Stimulated activated CD4-positive, alpha-beta T cell treated with anti-CD3 and anti-CD28 coated beads, Interleukin-12 subunit alpha, Interleukin-12 subunit beta, amount 100 ng/mL, for 48 hours (primary cell): ENCODE results near the gene ADAM17.

Experiments used
- DNase-seq, 3 donors: peaks; one replicate each; pipeline ENCODE4 v3.0.0-alpha.2; 2020; ENCODE audit warnings: low read depth in 2 of 3, low spot score in 1 of 3

ADAM17 gene

GRCh38 chr2:9473308-9473984, 82.2 kb downstream of the ADAM17 start:
- peak in 2 of 3 donors; percentile 8 for DNase-seq

DNA sequence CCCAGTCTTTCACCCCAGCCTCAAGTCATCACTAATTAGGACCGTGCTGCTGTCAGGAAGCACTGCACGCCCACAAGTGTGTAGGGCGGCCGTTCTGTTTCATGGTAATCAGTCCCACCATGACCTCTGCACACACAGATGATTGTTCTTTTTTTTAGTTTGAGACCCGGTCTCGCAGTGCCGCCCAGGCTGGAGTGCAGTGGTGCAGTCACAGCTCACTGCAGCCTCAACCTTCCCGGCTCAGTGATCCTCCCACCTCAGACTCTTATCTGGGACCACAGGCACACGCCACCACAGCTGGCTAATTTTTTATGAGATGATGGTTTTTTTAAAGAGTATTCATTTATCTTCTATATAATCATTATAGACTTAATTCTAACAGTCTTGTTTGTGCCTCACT, 83.1 kb downstream of the ADAM17 start:
- DNase-seq: no peak

GRCh38 chr2:9471206-9471605, 84.4 kb downstream of the ADAM17 start:
- DNase-seq: no peak

DNA sequence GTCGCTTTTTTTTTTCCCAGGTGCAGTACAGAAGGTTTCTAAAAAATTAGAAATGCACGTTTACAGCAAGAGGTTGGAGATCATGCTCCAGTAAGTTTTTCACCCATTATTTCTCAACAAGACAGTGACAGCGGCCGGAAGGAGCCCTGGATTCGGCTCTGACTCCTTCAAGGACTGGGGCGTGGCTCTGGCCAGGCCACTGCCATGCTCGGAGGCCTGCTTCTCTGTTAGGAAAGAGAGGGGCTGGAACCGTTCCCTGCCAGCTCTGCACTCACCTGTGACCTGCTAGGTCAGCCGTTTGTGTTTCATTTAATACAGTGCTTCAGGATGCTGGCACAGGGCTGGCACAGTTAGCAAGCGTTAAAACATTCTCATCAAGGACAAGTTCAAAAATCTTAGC, 87.9 kb downstream of the ADAM17 start:
- DNase-seq: no peak

- DNase-seq: no peak
Measured at GRCh38 chr2:9466147-9466683, 89.4 kb downstream of the ADAM17 start.

GRCh38 chr2:9465170-9465569, 90.5 kb downstream of the ADAM17 start:
- DNase-seq: no peak

DNA sequence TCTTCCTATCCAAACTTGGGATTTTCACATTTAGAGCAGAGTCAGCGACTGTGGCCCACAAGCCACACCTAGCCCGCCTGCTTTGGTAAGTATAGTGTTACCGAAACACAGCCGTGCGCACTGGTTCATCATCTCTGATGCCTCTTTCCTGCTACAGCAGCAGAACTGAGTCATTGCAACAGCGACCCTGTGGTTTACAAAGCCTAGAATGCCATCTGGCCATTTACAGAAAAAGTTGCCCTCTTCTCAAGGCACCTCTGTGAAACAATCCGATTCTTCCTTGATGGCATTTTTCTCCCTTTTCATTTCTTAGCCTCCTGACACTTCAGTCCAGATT, 92.0 kb downstream of the ADAM17 start:
- DNase-seq: no peak

DNA sequence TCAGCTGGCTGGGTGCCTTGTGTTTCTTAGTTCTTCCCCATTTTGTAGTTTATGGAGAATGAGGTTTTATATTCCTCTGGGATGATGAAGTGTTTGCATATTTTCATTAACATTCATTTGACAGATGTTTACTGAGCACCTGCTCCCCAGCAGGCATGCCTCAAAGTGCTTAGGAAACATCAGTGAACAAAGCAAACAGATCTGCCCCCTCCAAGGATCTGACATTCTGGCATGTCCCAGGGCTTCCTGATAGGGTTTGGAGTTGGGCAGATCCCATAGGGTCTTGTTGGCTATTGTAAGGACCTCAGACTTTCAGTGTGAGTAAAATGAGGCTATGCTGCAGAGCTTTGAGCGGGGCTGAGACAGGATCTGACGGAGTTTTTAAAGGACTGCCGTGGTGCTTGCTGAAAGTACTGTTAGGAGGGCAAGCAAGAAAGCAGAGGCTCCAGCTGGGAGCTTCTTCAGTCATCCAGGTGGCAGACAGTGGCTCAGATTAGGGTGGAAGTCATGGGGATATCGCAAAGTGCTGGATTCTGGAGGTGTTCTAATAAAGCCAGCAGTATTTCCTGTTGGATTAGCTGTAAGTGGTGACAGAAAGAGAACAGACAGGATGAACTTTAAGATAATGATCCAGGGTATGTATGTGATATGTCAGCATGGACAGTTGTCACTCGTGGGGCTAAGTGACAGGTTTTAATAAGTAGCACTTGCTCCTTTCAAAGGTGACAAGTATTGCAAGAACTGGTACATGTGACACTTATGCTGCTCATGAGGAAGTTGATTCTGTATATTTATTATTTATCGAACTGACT, 92.5 kb downstream of the ADAM17 start:
- no peak for DNase-seq

DNA sequence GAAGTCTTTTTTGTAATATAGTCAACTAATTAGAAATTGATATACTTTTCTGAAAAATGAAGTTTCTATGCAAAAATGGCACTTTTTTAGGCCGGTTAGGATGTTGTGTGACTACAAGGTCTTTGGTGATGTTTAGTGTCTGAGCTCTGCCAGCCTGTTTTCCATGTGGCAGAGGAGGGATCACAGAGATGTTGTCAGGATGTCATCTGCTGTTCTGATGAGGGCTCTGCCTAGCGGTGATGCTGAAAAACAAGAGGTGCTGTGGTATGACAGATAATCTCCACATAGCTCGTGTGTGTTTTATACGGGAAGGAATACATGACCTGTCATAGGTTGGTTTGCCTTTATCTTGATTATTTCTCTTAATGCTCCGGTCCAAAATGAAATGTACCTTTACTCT, 93.3 kb downstream of the ADAM17 start:
- DNase-seq: no peak

GRCh38 chr2:9461079-9461478, 94.6 kb downstream of the ADAM17 start:
- DNase-seq: no peak

DNA sequence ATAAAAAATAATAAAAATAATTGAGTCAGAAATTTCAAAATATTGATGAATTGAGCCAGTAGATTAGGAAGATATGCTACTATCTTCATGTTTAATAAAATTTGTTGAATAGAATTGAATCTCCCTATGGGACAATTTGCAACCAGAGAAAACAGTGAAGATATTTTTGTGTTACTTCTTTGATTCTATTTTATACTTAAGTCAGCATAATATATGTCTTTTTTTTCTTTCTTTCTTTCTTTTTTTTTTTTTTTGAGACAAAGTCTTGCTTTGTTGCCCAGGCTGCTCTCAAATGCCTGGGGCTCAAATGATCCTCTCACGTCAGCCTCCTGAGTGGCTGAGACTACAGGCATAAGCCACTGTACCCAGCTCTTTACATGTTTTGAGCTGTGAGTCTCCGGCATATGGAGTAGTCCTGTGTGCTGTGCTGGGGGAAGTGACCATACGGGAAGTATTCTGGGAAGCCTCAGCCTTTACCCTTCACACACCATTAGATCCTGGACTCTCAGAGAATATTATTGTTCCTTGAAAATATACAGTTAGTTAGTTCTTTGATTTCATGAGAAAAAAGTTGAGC, 95.1 kb downstream of the ADAM17 start:
- DNase-seq: no peak

DNA sequence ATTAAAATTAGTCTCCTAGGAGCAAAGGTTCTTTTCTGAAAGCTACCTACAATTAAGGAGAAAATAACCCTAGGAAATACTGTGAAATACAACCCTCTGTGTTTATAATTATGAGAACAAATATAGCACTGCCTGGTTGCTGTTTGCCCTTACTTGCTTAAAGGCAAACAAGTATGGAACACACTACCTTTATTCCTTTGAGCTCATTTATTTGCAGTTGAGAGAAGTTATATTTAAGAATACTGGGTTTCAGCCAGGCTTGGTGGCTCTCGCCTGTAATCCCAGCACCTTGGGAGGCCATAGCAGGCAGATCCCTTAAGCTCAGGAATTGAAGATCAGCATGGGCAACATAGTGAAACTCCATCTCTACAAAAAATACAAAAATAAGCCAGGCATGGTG, 104.4 kb downstream of the ADAM17 start:
- DNase-seq: no peak

DNA sequence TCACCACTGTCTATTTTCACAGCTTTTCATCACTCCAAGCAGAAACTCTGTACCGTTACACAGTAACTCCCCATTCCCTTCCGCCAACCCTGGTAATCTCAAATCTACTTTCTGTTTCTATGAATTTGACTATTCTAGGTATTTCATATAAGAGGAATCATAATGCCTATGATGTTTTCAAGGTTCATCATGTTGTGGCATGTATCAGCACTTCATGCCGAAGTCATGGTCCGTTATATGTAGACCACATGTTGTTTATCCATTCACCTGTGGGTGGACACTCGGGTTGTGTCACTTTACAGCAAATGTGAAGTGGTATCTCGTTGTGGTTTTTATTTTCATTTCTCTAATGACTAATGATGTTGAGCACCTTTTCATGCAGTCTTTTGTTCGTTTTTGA, 110.5 kb downstream of the ADAM17 start:
- no peak for DNase-seq

- no peak for DNase-seq
Measured at GRCh38 chr2:9443526-9443925, 112.1 kb downstream of the ADAM17 start.

GRCh38 chr2:9441556-9441955, 114.1 kb downstream of the ADAM17 start:
- no peak for DNase-seq

DNA sequence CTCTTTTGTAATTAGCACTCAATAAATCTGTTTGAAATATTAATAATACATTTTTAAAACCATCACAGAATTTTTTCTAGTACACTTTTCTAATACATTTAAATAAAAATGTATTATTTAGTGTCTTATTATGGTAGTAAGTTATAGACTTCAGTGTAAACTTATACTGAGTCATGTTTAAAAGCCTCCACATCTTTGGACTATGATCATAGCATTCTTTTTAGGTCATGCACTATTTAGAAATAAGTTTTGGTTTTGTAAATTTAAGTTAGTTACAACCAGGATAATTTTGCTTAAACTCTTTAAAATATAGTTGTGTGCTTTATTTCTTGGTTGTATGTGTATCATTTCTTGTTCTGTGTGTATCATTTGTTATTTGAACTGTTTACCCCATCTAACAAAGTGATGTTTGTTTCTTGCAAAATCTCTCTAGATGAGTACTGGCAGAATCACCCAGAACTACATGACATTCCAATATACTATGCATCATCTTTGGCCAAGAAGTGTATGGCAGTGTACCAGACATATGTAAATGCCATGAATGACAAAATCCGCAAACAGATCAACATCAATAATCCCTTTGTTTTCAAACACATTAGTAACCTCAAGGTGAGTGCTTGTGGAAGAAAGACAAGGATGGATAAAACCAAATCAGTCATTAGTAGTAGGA, 115.4 kb downstream of the ADAM17 start:
- DNase-seq: no peak

DNA sequence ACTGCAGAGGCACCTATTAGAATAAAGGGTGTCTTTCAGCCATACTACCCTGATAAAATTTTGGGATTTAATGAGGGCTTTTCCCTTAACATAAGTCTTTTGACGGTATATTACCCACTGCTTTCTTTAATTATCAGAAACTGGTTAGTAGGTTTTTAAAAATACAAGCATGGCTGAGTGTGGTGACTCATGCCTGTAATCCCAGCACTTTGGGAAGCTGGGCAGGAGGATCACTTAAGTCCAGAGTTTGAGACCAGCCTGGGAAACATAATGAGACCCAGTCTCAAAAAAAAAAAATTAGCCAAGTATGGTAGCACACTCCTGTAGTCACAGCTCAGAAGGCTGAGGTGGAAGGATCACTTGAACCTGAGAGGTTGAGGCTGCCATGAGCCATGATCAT, 116.1 kb downstream of the ADAM17 start:
- no peak for DNase-seq
